Left cardiac atrium (tissue), 4 donors: ENCODE results near the gene EYS. TPM values are rescaled to one million over a fixed set of nuclear protein-coding genes. Genes with fewer than 3 reads are reported as not detected.
"Not testable (repeated sequence)": the region's sequence is repeated elsewhere in the genome, so short reads cannot be mapped to it uniquely, and the experiment has no call there.

Source experiments
- ATAC-seq, 2 donors: fragments of 200-7000 bp; cut with Tn5 transposase; one replicate each; pipeline ENCODE4 v1.9.1; 2020; ENCODE audit warnings: mild to moderate bottlenecking in 2 of 2, moderate library complexity in 2 of 2
- DNase-seq: peaks from one replicate; pipeline ENCODE4 v3.0.0-alpha.2; 2020
- intact Hi-C, 2 donors: fragments of 100-400 bp; cut with DNase I; formaldehyde crosslinking; loops; one replicate each; pipeline versions ENCODE4 v1.14.1 to v1.15.1; 2022 to 2023
- total RNA-seq, 2 donors: library from RNA; stranded (reverse); fragmentation: NEBNext Ultra II Directional; extraction: Animal tissue kit (Norgen Biotek cat#: 25700); gene quantifications; one replicate each; pipeline ENCODE4 v1.2.1, GENCODE V29; 2021
- donor health status: DM: no; HTN: yes; CAD: no.
- donor health status: DM: no; HTN: yes; CAD: no; lungs with severe emphysema.
- donor health status: DM: yes; HTN: yes; CAD: no.
- donor health status: Dilated cardiomyopathy.

The EYS gene
- total RNA-seq, 2 donors from 2014 or later: 0.44 TPM; not detected in 1

- intact Hi-C loops: no loop called here
- ATAC-seq (peak in 1 of 2 donors; percentile 80), DNase-seq (no peak)
Measured at GRCh38 chr6:64012351-64013001, 1694.5 kb downstream of the EYS start.

DNA sequence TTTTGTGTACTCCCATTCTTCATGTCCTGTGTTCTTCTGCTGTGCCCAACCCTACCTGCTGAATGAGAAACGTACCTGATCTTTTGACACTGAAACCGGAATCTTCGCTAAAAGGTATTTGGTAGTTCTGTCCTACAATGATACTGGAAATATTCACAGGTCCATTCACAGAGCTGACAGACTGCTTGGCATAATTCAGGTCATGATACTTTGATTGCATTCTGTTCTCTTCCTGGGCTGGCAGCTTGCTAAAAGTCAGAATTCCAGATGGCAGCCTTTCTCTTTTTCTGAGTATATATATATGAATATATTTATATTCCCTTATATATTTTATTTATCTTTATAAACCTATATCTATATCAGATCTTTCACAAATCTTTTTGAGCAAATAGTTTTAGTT, 1696.4 kb downstream of the EYS start:
- intact Hi-C loops: no loop called here
- no peak for DNase-seq
- no peak for ATAC-seq

DNA sequence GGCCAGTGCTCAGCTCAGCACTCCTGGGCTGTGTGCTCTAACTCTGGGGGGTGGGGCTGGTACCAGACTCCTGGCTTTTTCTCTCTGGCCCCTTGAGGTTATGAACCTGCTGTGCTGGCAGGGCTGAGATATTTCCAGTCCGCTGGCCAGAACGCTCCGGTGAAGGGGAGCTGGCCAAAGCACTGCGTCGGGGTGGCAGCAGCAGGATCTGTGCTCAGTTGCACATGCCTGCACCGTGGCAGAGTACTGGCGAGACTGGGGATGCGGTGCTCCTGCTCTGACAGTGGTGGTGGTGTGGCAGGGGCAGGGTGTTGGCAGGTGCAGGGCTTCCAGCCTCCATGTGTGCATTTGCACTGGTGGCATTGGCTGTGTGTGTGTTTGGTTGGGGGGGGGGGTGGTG, 1697.0 kb downstream of the EYS start:
- ATAC-seq (no peak), DNase-seq (no peak)
- intact Hi-C loops: no loop called here

- ATAC-seq: no peak
- no peak for DNase-seq
- intact Hi-C loops: no loop called here
Measured at GRCh38 chr6:64006246-64006645, 1700.8 kb downstream of the EYS start.

DNA sequence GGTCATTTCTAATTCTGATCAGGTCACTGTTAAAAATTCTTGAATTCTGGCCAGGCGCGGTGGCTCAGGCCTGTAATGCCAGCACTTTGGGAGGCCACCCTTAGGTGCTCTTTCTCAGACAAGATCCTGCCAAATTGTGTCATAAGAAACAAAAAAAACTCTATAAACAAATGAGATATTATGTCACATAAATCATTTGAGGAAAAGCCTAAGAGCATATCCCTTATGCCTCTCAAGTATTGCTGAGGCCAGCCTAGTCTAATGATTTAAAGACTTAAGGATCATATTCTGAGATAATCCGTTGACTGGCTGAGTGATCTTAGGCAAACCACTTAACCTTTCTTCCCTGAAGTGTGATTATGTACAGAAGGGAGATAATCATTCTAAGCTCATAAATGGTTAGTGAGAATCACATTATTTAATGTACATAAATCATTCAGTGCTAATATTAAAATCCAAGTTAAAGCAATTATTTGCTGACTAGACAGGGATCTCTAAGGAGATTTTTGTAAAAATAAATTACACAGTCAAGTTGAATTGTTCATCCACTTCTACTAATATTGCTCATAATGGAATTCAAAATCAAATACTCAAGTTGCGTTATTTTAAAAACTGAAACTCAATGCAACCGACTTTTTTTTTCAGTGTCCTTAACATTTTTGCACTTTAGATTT, 1706.1 kb downstream of the EYS start:
- intact Hi-C loops: no loop called here
- DNase-seq (no peak), ATAC-seq (no peak)

GRCh38 chr6:63999613-64000012, 1707.4 kb downstream of the EYS start:
- ATAC-seq (no peak), DNase-seq (no peak)
- intact Hi-C loops: no loop called here

DNA sequence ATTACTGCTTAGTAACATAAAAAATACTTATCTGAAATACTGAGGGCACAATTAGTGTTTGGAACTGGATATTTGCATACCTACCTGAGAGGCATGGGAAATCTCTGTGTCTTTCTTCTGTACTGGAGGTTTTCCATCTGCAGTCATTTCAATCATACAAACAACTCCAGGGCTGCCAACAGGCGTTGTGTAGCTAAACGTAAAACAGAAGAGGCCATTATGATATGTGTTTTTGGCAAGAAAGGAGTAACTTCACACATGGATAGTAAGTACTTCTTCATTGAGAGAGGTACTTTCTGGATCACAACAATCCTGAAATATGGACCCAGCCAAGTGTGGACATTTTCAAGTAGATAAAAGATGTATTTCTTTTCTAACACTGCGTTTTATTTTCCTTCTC, 1708.0 kb downstream of the EYS start:
- no peak for ATAC-seq
- DNase-seq: no peak
- intact Hi-C loops: no loop called here

GRCh38 chr6:63997734-63998133, 1709.3 kb downstream of the EYS start:
- DNase-seq (no peak), ATAC-seq (no peak)
- intact Hi-C loops: no loop called here

GRCh38 chr6:63997221-63997620, 1709.8 kb downstream of the EYS start:
- DNase-seq (no peak), ATAC-seq (no peak)
- intact Hi-C loops: no loop called here

- intact Hi-C loops: no loop called here
- DNase-seq (no peak), ATAC-seq (no peak)
Measured at GRCh38 chr6:63985223-63985622, 1721.8 kb downstream of the EYS start.

DNA sequence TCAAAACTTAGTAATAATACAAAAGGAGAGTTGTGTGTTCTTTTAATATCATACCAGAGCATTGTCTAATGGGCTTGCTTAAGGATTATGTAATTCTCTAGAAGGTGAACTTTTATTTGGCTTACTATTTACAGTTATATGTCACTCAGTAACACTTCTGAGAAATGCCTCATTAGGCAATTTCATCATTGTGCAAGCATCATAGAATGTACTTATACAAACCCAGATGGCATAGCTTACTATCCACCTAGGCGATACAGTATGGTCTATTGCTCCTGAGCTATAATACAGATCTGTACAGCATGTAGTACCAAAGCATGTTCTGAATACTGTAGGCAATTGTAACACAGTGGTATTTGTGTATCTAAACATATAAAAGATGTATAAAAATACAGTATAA, 1731.3 kb downstream of the EYS start:
- ATAC-seq (no peak), DNase-seq (no peak)
- intact Hi-C loops: no loop called here

DNA sequence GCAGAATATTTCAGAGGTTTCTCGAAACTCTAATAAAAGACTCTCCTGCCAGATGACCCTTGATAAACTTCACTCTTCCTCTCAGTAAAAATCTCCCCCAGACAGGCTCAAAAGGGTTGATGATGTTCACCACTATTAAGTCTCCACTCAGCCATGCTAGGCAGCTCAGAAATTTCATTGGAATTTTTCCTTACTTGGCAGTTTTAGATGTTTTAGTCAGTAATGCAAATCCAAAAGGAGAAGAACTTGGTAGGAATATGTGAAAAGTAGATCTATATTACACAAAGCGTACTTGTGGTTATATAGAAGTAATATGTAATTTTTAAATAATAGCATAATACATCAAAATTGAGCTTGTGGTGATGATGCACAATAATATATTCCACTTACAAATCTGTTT, 1738.4 kb downstream of the EYS start:
- intact Hi-C loops: no loop called here
- ATAC-seq: no peak
- no peak for DNase-seq

DNA sequence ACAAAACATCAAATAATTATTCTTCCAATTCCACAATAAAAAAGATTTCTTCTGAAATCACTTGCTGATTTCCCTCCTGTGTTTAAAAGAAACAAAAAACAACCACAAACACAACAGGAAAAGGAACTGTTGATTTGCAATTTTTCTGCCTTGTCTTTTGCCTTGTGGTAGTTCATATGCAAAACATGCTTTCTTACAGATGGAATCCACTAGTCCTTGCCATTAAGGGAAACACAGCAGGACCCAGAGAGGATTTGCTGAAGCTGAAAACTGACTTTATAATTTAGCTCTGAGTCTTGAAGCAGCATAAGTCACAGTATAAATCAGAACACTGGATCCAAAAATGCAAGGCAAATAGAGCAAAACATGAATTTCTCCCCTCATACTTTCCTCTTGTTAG, 1742.7 kb downstream of the EYS start:
- intact Hi-C loops: no loop called here
- no peak for DNase-seq

DNA sequence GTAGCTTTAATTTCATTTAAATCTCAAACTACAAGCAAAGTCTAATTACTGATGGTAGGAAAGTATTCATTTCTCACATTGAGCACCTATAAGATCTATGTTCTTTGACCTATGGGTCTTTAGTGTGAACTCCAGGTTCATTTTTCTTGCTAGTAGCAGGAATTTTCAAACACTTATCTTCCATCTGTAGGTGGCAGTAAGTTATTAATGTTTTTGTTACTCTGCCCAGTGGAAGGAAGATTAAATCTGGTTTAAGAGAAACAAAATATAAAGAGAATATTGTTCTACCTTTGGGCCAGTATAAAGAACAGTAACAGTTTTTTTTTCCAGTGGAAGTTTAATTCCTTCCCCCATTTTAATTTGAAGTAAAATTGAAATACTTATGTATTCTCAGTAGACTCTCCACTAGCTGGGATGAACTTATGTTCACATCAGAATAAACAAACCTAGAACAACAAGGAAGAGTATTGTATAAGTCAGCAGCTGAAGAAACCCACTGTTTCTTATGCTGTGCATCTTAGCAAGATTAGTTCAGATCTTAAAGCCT, 1743.2 kb downstream of the EYS start:
- ATAC-seq: no peak
- no peak for DNase-seq
- intact Hi-C loops: no loop called here

More for the DNA sequence above, 1742.7 kb downstream of the EYS start:
- no peak for ATAC-seq

DNA sequence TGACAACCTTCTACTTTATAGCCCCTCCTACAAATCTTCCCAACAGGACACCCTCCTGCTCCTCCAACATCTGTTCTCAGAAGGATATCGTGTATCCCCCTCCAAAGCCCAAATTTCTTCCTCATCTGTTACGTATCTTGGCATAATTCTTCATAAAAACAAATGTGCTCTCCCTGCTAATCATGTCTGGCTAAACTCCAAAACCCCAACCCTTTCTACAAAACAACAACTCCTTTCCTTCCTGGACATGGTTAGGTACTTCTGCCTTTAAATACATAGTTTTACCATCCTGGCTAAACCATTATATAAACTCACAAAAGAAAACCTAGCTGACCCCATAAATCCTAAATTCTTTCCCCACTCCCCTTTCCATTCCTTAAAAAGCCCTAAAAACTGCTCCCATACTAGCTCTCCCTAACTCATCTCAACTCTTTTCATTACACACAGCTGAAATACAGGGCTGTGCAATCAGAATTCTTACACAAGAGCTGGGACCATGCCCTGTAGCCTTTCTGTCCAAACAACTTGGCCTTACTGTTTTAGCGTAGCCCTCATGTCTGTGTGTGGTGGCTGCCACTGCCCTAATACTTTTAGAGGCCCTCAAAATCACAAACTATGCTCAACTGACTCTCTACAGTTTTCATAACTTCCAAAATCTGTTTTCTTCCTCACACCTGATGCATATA, 1753.5 kb downstream of the EYS start:
- intact Hi-C loops, ATAC-seq, DNase-seq: not testable (repeated sequence)

GRCh38 chr6:63947792-63948529, 1759.1 kb downstream of the EYS start:
- no peak for DNase-seq
- ATAC-seq: no peak
- intact Hi-C loops: no loop called here

DNA sequence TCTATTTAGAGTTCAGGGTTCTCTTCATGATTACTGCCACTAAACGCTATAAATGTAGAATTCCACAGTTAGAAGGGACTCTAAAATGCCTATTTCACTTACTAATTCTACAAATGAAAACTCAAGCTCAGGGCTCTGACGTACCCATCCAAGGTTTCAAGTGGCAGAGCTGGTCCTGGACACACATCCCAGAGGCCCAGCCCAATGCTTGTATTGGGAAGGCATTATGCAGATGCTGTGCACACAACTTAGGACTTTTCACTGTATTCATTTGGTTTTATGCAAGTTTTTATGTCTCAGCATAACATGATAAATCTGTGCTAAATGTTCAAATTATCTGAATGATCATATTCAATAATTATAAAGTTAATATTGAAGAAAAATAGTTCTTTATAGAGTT, 1761.0 kb downstream of the EYS start:
- ATAC-seq: no peak
- intact Hi-C loops: no loop called here
- no peak for DNase-seq

DNA sequence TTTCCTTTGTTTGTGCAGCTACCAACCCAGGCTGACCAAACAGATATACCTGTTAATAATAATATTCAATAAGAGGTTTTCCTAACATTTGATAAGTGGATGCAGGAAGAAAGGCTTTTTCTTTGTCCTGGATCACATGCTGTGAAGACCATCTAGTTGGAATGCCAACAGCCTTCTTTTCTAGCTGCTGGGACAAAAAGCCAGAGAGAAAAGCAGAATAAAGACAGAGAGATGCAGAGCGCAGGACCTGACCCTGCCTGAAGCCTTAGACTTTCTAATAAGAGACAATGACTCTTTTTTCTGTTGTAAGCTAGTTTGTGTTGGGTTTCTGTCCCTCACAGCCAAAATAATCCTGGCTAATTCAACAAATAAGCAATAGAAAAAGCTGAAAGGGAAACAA, 1763.2 kb downstream of the EYS start:
- ATAC-seq: no peak
- intact Hi-C loops: no loop called here
- DNase-seq: no peak

GRCh38 chr6:63941747-63942470, 1765.1 kb downstream of the EYS start:
- DNase-seq (no peak), ATAC-seq (no peak)
- intact Hi-C loops: no loop called here
